Omental fat pad (tissue), 4 donors: ENCODE measurements around the gene TCP11. TPM values are rescaled to one million over a fixed set of nuclear protein-coding genes. Genes with fewer than 3 reads are reported as not detected.
"Not testable (repeated sequence)": the region's sequence is repeated elsewhere in the genome, so short reads cannot be mapped to it uniquely, and the experiment has no call there.

ENCODE experiments used
- ATAC-seq: fragments of 150-250 bp; one replicate; pipeline ENCODE4 v1.9.1; 2016; ENCODE audit warnings: mild to moderate bottlenecking, moderate library complexity; ENCODE audit not compliant: low FRiP score
- DNase-seq: peaks from one replicate; pipeline ENCODE4 v3.0.0-alpha.2; 2019; ENCODE audit warnings: low spot score
- CTCF ChIP-seq, 3 donors: fragments of 450-650 bp; IDR thresholded peaks; one replicate each; pipeline ENCODE4 v1.5.1; 2016 to 2017; ENCODE audit warnings: antibody characterized with exemption in 3 of 3, mild to moderate bottlenecking in 3 of 3, moderate library complexity in 2 of 3
- total RNA-seq, 4 donors: library from RNA; depleted of rRNA; stranded (reverse); fragments of >200 nt; gene quantifications; one replicate each; pipeline ENCODE4 v1.1.0, GENCODE V29; 2016

TCP11 gene
- total RNA-seq, 4 donors from 2014 or later: not detected

DNA sequence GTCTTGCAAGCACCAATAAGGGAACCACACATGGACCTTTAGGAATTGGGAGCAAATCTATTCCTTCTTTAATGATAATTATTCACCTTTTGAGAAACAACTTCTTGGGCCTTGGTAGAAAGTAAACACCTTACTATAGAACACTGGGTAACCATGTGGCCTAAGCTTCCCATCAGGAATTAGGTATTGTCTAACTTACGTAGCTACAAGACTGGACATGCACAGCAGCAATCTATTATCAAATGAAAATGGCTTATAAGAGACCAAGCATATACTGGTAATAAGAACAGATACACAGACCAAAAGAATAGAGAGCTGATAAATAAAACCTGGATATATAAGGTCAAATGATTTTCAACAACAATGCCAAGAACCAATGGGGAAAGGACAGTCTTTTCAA is 16.8 kb downstream of the TCP11 start:
- ATAC-seq (no peak), DNase-seq (no peak)
- no peak for TF ChIP-seq CTCF (IDR thresholded peaks at IDR 0.05)

DNA sequence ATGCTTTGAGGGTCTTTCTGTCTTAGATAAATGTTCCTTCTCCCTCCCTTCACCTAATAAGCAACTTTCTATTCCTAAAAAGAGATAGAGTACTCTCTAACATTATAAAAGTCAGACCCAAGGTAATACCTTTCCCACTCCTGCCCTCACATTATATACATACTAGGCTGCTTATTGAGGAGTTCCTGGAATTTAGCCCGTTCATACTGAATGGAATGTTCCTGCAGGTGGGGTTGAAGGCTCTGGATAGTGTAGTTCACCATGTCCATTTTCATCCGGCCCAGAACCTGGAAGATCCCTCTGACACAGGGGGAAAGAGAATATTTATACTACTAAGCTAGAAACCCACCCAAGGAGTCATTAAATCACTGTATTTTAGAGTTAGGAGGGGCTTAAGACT is 20.4 kb downstream of the TCP11 start:
- ATAC-seq: no peak
- no peak for TF ChIP-seq CTCF (IDR thresholded peaks at IDR 0.05)
- DNase-seq: no peak

DNA sequence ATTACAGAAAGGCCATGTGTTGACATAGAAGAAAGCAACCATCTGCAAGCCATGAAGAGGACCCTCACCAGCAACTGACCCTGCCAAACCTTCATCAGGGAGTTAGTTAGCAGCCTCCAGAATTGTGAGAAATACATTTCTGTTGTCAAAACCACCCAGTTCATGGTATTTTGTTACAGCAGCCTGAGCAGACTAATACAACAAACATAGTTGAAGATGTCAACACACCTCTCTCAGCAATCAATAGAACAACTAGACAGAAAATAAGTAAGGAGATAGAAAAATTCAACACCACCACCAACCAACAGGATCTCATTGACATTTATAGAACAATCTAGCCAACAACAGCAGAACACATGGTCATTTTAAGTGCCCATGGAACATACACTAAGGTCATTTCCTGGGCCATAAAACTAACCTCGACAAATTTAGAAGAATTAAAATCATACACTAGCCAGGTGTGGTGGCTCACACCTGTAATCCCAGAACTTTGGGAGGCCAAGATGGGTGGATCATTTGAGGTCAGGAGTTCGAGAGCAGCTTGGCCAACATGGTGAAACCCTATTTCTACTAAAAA is 32.7 kb downstream of the TCP11 start:
- TF ChIP-seq CTCF (IDR thresholded peaks at IDR 0.05): no peak
- DNase-seq: no peak
- no peak for ATAC-seq

- not testable (repeated sequence) for DNase-seq, ATAC-seq
Observed at GRCh38 chr6:35107761-35108160, 33.4 kb downstream of the TCP11 start.

DNA sequence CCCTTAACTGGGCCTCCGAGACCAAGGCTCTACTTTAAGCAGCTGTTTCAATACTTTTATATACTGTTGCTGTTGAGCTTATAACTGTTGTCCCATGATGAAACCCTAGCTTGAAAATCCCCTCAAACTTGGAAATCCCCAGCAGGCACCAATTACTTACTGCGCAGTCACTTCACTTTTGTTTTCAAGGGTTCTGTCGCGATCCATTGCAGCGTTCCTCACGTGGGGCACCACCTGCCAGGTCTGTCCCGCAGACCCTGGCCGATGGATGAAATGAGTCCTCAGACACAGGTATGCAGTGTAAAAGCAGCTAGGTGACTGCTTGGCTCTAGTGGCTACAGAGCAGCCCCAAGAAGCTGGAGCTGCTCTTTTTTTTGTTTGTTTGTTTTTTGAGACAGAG is 33.9 kb downstream of the TCP11 start:
- not testable (repeated sequence) for DNase-seq, ATAC-seq

GRCh38 chr6:35106061-35106460 is 35.1 kb downstream of the TCP11 start:
- not testable (repeated sequence) for DNase-seq, ATAC-seq

DNA sequence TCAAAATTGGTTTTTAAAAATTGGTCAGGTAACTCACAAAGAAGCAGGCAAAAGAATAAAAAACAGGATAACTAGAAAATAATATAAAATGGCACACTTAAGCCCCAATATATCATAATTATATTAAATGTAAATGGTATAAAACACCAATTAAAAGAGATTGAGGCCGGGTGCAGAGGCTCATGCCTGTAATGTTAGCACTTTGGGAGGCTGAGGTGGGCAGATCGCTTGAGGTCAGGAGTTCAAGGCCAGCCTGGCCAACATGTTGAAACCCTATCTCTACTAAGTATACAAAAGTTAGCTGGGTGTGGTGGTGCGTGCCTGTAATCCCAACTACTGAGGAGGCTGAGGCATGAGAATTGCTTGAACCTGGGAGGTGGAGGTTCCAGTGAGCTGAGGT is 36.1 kb downstream of the TCP11 start:
- ATAC-seq: no peak

GRCh38 chr6:35099116-35099515 is 42.0 kb downstream of the TCP11 start:
- no peak for TF ChIP-seq CTCF (IDR thresholded peaks at IDR 0.05)
- DNase-seq (no peak), ATAC-seq (no peak)

More for the DNA sequence above, 36.1 kb downstream of the TCP11 start:
- no peak for TF ChIP-seq CTCF (IDR thresholded peaks at IDR 0.05)
- no peak for DNase-seq
